Lower leg skin (tissue), 4 donors: Measurements from ENCODE around the gene IDH3A. TPM values are rescaled to one million over a fixed set of nuclear protein-coding genes. Genes with fewer than 3 reads are reported as not detected.

ENCODE experiments used
- DNase-seq, 2 donors: peaks; one replicate each; pipeline ENCODE4 v3.0.0-alpha.2; 2019; ENCODE audit warnings: low spot score in 2 of 2
- H3K4me3 ChIP-seq: fragments of 200-600 bp; sonication (generic); 2 replicates; pipeline ENCODE4 v1.5.1; 2017; ENCODE audit warnings: mild to moderate bottlenecking, low read depth; ENCODE audit not compliant: poor library complexity, severe bottlenecking
- POLR2A ChIP-seq, 2 donors: fragments of 450-650 bp; IDR thresholded peaks; one replicate each; pipeline ENCODE4 v1.6.1; 2016 to 2017; ENCODE audit warnings: antibody characterized with exemption in 2 of 2, mild to moderate bottlenecking in 1 of 2, moderate library complexity in 1 of 2
- WGBS, 2 donors: methylation state at CpG; one replicate each; pipeline ENCODE4 v1.1.5; 2018; 5-methylcytosine and 5-hydroxymethylcytosine counted together
- intact Hi-C: fragments of 100-400 bp; cut with DNase I; formaldehyde crosslinking; loops from one replicate; pipeline ENCODE4 v1.15.0; 2023; ENCODE audit warnings: low total_unique reads
- total RNA-seq, 4 donors: library from RNA; depleted of rRNA; stranded (reverse); fragments of >200 nt; gene quantifications; one replicate each; pipeline ENCODE4 v1.1.0, GENCODE V29; 2016
- TF ChIP-seq, protein P1 (sequence below), 3 donors: fragments of 450-650 bp; IDR thresholded peaks; one replicate each; pipeline ENCODE4 v1.5.1; 2016; ENCODE audit warnings: antibody characterized with exemption in 3 of 3, mild to moderate bottlenecking in 3 of 3, moderate library complexity in 2 of 3

The IDH3A gene
- total RNA-seq, 4 donors from 2014 or later, result 51.0 to 77.2 (median 60.8) TPM

DNA sequence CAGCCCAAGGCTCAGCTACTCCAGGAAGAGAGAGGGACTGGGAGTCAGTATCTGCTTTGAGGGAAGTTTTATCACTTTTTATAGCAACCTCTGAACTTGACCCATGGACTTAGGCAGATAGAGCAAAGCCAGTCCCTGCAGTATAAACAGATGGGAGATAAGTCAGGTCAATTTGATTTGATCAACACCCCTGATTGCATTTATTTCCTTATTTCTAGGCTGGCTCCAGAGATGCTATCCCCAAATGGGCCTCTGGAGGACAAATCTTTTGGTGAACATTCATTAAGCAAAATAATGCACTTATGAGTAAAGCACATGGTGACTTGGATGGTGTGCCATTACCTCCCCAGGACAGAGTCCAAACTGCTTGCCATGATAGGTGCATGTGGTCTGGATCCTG, 8.9 kb upstream of the IDH3A start:
- no peak for TF ChIP-seq POLR2A (IDR thresholded peaks at IDR 0.05)
- TF ChIP-seq, protein P1, sequence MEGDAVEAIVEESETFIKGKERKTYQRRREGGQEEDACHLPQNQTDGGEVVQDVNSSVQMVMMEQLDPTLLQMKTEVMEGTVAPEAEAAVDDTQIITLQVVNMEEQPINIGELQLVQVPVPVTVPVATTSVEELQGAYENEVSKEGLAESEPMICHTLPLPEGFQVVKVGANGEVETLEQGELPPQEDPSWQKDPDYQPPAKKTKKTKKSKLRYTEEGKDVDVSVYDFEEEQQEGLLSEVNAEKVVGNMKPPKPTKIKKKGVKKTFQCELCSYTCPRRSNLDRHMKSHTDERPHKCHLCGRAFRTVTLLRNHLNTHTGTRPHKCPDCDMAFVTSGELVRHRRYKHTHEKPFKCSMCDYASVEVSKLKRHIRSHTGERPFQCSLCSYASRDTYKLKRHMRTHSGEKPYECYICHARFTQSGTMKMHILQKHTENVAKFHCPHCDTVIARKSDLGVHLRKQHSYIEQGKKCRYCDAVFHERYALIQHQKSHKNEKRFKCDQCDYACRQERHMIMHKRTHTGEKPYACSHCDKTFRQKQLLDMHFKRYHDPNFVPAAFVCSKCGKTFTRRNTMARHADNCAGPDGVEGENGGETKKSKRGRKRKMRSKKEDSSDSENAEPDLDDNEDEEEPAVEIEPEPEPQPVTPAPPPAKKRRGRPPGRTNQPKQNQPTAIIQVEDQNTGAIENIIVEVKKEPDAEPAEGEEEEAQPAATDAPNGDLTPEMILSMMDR (IDR thresholded peaks at IDR 0.05), result no peak

DNA sequence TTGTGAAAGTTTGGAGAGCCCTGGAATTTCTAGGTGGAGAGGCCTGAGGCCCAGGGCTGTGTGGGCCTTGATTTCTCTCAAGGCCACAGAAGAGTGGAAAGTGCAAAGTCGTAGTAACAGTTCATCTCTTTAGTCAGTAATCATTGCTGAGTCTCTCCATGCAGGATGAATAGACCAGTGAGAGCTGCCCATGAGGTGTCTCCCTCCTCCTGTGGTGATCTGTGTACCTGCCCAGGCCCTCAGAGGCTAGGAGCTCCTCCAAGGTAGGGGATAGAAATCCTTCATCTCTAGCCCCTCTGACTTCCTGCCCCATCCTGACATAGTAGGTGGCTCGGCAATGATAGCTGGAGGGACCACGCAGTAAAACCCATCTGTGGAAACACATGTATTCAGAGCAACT, 6.8 kb upstream of the IDH3A start:
- no peak overlapping the region for H3K4me3 ChIP-seq
- no peak for DNase-seq
- TF ChIP-seq, protein P1 (IDR thresholded peaks at IDR 0.05), result no peak
- TF ChIP-seq POLR2A (IDR thresholded peaks at IDR 0.05), result no peak
- 86 to 87% methylated on average over 3 of the region's 3 CpGs for WGBS, 2 donors
- intact Hi-C loops, result no loop called here

More for the DNA sequence above, 8.9 kb upstream of the IDH3A start:
- no peak overlapping the region for H3K4me3 ChIP-seq
- intact Hi-C loops, result no loop called here
- DNase-seq, result no peak

DNA sequence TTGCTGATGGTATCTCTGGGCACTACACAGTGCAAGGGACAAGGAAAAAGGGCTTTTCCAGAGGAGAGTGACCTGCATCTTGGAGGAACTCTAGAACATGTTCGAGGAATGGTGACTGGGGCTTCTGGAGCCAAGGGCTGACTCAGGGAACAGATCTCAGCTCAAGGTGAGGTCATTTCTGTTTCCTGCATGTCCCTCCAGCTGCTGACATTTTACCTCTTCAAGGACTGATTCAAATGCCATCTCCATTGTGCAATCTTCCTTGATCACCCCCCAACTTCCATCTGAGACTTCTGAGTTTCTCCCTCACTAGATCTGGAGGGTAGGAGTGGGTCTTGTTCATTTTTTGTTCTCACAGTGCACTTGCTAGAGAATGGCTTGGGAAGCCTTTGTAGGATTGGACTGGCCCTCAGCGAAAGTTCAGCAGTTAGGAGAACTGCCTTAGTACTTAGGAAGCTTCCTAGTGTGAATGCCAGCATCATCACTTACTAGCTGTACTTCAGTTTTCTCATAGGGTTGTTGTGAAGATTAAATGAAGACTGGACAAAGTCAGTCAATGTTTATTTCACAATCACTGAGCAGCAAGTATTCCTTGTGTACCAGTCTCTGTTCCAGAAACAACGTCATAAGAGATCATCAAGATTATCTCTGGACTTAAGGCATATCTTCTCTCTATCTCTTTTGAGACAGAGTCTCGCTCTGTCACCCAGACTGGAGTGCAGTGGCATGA, 2.6 kb upstream of the IDH3A start:
- no peak overlapping the region for H3K4me3 ChIP-seq
- peak in 1 of 2 donors; percentile 20 for DNase-seq
- no peak for TF ChIP-seq POLR2A (IDR thresholded peaks at IDR 0.05)
- TF ChIP-seq, protein P1 (IDR thresholded peaks at IDR 0.05), result no peak
- 65 to 66% methylated on average over 4 of the region's 4 CpGs for WGBS, 2 donors
- intact Hi-C loops, result no loop called here

DNA sequence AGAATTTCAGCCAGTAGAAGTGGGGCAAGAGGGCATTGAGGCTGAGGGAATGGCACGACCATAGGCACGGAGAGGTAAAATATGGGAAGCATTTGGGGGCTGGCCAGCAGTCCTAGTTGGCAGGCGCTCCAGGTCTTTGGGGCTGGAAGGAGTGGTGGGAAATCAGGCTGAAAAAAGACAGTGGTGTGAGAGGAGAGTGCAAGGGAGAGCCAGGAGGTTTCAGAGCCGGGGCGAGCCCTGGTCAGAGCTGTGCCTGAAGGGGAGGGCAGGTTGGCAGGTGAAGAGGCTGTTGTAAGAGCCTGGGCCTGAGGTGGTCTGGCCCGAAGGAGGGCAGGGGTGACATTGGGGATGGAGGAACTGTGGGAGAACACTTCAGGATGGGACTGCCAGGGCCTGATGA, 1.6 kb upstream of the IDH3A start:
- no peak overlapping the region for H3K4me3 ChIP-seq
- WGBS, 2 donors, result 57 to 65% methylated on average over 6 of the region's 6 CpGs
- no peak for DNase-seq
- TF ChIP-seq, protein P1 (IDR thresholded peaks at IDR 0.05), result no peak
- no peak for TF ChIP-seq POLR2A (IDR thresholded peaks at IDR 0.05)
- intact Hi-C loops, result no loop called here

DNA sequence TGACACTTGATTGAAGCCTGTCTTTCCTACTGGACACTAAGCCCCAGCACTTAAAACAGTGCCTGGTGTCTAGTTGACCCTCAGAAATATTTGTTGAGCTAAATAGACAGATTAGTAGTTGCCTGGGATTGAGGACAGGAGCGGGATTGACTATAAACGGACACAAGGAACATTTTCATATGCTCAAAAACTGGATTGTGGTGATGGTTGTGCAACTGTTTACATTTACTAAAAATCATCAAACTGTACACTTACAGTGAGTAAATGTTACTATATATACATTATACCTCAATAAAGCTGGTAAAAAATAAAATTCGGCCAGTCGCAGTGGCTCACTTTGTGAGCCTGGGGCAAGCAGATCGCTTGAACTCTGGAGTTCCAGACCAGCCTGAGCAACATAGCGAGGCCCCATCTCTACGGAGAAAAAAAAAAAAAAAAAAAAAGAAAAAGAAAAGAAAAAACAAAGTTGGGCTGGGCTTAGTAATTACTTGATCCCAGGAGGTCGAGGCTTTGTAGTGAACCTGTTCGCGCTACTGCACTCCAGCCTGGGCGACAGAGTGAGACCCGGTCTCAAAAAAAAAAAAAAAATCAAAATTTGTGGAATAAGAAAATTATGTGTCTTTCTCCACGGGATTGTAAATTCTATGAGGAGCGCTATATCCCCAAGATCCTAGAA, 632 bp upstream of the IDH3A start:
- intact Hi-C loops, result no loop called here
- 14 to 16% methylated on average over 14 of the region's 14 CpGs for WGBS, 2 donors
- H3K4me3 ChIP-seq, result peak overlapping the region; percentile 29
- no peak for DNase-seq
- TF ChIP-seq POLR2A (IDR thresholded peaks at IDR 0.05), result no peak
- TF ChIP-seq, protein P1 (IDR thresholded peaks at IDR 0.05), result no peak
